ENCODE measurements around the gene ZNF335. TPM values are rescaled to one million over a fixed set of nuclear protein-coding genes. Genes with fewer than 3 reads are reported as not detected.

The ZNF335 gene
- total and polyA plus RNA-seq, 2 of the 13 experiments (the other 11 are each of a cell fraction or from before 2014, with no cell fraction given), result 9.7 to 13.7 TPM

GRCh38 chr20:45904583-45905504 lies 67.2 kb downstream of the ZNF335 start (continued):
- TF ChIP-seq ZEB1 (IDR thresholded peaks at IDR 0.05; ENCODE audit: insufficient replicate concordance, low read depth) (no peak), MXI1 (IDR thresholded peaks at IDR 0.05; ENCODE audit: borderline replicate concordance, low read depth, low read length) (no peak), ZNF512B (CRISPR knock-in tag; IDR thresholded peaks at IDR 0.05; ENCODE audit: borderline replicate concordance) (0 out of 2 replicates have a peak, but pooled peaks have one; percentile 41), ZNF253 (CRISPR knock-in tag; IDR thresholded peaks at IDR 0.05; ENCODE audit: borderline replicate concordance) (no peak), BATF2 (CRISPR knock-in tag; IDR thresholded peaks at IDR 0.05) (0 out of 2 replicates have a peak, but pooled peaks have one; percentile 37), ZNF607 (CRISPR knock-in tag; IDR thresholded peaks at IDR 0.05; ENCODE audit: borderline replicate concordance) (0 out of 2 replicates have a peak, but pooled peaks have one; percentile 67), TFAP4 (IDR thresholded peaks at IDR 0.05; ENCODE audit: borderline replicate concordance, low read depth) (no peak), ZNF687 (CRISPR knock-in tag; IDR thresholded peaks at IDR 0.05) (peak; percentile 55; the same call in 1 of the 2 replicates), SP4 (CRISPR knock-in tag; IDR thresholded peaks at IDR 0.05) (no peak; the same call in 1 of the 2 replicates), ZSCAN20 (CRISPR knock-in tag; IDR thresholded peaks at IDR 0.05; ENCODE audit: borderline replicate concordance) (no peak), ZNF292 (CRISPR knock-in tag; IDR thresholded peaks at IDR 0.05; ENCODE audit: borderline replicate concordance, low read depth) (no peak), ZNF616 (CRISPR knock-in tag; IDR thresholded peaks at IDR 0.05; ENCODE audit: low read depth) (no peak), ZNF496 (CRISPR knock-in tag; IDR thresholded peaks at IDR 0.05; ENCODE audit: insufficient replicate concordance) (no peak), E2F2 (CRISPR knock-in tag; IDR thresholded peaks at IDR 0.05; ENCODE audit: borderline replicate concordance) (no peak), IRX3 (CRISPR knock-in tag; IDR thresholded peaks at IDR 0.05; ENCODE audit: borderline replicate concordance, low read depth) (no peak), ZNF816 (CRISPR knock-in tag; IDR thresholded peaks at IDR 0.05; ENCODE audit: borderline replicate concordance) (no peak), NFYB (CRISPR knock-in tag; IDR thresholded peaks at IDR 0.05) (no peak)

All from HepG2 (cell line).